GM21825 (cell line): ENCODE data around the gene PHIP.

Experiments used
- ATAC-seq: cut with Tn5 transposase; IDR thresholded peaks from one replicate; pipeline ENCODE4 v1.9.1; 2021; ENCODE audit warnings: mild to moderate bottlenecking, moderate library complexity; ENCODE audit not compliant: unreplicated experiment

Gene PHIP

GRCh38 chr6:79011940-79012339 is 66.1 kb downstream of the PHIP start:
- ATAC-seq, result no peak

GRCh38 chr6:79010422-79010821 is 67.6 kb downstream of the PHIP start:
- ATAC-seq, result no peak

DNA sequence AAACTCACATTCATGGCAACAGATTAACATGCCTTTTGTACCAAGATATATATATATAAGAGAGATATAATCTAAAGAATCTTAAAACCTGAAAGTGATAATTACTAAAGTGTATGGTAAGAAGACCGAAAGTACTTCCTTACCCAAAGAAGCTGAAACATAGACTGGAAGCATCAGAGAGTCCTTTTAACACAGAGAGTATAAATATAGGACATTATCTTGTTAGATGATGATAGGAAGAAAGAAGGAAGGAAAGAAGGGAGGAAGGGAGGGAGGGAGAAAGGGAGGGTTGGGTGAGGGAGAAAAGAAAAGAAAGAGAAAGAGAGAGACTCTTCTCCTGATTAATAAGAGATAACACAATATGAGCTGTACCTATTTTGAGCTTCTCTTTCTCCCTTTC is 68.2 kb downstream of the PHIP start:
- ATAC-seq, result no peak

DNA sequence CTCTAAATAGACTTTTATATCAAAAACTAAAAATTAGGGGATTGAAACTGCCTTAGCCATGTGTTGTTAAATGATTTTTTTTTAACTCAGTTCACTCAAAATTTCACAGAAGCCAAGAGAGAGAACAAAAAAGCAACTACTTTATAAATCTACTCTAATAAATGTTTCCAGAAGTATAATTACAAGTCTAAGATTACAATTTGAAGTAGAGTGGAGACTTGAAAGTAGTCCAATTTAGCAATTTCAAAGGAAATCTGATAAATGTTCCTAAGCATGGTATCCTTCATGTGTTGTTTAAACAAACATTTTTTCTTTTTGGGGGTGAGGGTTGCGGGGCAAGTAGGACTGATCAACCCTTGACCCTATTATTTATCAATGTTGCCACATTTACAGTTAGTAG is 72.6 kb downstream of the PHIP start:
- no peak for ATAC-seq

DNA sequence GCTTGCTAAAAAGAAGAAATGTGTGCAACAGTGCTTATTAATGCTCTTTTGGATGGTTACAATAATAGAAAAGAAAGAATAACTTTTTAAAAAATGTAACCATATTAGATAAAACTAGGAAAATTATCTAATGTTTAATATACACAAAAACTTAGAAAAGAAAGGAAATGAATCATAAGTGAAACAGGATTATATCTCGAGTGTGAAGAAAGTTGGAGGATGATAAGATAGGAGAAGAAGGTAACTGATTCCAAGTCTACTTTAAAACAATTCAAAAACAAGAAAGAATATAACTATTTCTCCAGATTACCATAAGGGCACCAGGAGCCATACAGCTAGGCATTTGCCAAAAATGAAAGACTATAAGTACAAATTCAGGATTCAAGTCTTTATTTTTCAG is 73.0 kb downstream of the PHIP start:
- ATAC-seq, result no peak

DNA sequence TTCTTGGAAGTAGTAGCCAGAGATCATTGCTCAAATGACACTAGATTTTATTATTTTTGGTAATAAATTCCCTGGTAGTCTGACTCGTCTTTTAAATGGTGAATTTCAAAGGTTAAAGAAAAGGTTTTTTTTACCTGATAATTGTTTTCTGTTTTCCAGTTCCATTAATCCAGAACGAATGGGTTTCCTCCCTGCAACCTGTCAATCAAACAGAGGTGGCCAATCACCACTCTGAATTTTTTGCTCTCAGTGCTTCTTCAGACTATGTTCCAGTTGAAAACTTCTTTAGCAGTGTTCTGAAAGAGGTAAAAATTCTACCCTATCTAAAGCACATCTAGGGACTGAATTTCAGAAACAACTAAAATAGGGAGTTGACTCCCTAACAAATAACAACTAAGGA is 73.8 kb downstream of the PHIP start:
- ATAC-seq, result no peak

GRCh38 chr6:79001415-79001814 is 76.6 kb downstream of the PHIP start:
- no peak for ATAC-seq

DNA sequence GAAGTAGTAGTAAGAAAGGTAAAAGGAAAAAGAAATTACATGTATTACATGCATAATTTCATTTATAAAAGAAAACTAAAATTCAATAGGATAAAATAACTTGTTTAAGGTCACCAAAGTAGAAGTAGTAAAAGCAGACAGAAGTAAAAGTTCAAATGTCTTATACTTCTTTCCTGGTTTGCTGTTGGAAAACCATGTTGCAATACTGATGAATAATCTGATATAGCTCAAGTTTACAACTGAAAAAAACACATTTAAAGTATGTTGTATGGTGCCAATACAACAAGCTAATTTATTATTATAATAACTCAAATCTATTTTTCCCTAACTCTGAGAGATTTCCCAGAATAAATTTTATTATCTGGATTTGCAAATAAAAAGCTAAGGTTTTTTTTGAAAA is 78.3 kb downstream of the PHIP start:
- ATAC-seq, result no peak

DNA sequence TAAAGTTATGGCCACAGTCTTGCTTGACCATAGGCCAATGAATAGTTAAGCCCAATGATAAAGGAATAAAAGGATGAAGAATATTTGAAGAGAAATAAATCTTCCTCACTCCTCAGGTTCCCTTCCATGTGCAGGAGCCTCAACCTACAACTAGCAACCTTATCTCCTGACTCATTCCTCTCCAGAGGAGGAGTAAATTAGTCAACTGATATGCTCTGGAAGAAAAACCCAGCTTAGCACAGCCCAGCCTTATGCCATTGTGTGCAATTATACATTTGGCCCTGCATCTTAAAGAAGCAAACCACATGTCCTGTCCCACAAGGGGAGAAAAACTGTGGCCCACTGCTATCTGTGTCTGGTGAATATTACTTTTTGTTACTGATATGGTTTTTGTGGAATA is 82.1 kb downstream of the PHIP start:
- ATAC-seq, result no peak

- no peak for ATAC-seq
These were observed 82.7 kb downstream of the PHIP start for GRCh38 chr6:78995346-78995745.

- ATAC-seq, result no peak
These were observed 84.1 kb downstream of the PHIP start for GRCh38 chr6:78993955-78994354.

- no peak for ATAC-seq
These were observed 88.9 kb downstream of the PHIP start for GRCh38 chr6:78989191-78989590.

- no peak for ATAC-seq
These were observed 91.9 kb downstream of the PHIP start for GRCh38 chr6:78986161-78986560.

GRCh38 chr6:78984225-78984950 is 93.7 kb downstream of the PHIP start:
- ATAC-seq, result no peak

DNA sequence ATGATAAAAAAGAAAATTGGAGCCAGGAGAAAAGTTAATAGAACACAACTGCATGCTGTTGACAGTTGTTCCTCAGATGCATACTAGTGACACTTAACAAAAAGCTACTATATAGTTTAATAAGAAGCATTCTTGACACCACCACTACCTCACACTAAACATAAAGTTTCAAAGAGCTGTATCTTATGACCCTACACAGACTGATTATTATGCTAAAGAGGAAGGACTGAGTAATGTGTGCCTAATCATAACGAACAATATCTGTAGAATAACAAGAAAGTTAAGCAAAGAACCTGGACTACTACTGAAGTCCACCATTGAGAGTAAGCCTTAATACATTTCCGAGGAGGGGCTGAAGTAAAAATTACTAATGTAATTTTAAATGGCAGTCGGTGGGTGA is 110.9 kb downstream of the PHIP start:
- no peak for ATAC-seq

GRCh38 chr6:78966542-78966941 is 111.5 kb downstream of the PHIP start:
- ATAC-seq, result no peak

- ATAC-seq, result no peak
These were observed 115.6 kb downstream of the PHIP start for GRCh38 chr6:78962448-78962847.

- no peak for ATAC-seq
These were observed 123.3 kb downstream of the PHIP start for GRCh38 chr6:78954740-78955139.

GRCh38 chr6:78953798-78954197 is 124.3 kb downstream of the PHIP start:
- no peak for ATAC-seq

- no peak for ATAC-seq
These were observed 125.7 kb downstream of the PHIP start for GRCh38 chr6:78952362-78952761.

GRCh38 chr6:78948785-78949184 is 129.3 kb downstream of the PHIP start:
- no peak for ATAC-seq

DNA sequence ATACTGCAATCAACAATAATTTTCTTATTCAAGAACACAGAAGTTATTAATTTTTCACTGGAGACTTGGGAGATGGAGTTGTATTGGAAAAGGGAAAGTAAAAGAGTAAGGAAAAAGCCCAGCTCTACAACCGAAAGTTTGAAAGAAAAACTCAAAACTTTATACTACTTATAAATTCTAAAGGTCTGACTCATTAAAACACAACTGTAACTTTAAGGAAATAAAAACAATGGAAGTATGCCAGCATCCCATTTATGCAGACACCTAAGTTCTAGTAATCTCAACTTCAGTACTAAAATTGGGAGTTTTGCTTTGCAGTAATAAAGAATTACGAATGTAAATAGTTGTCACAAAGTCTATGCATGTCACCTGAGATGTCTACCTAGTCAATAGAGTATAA is 130.1 kb downstream of the PHIP start:
- no peak for ATAC-seq

- ATAC-seq, result no peak
These were observed 130.5 kb downstream of the PHIP start for GRCh38 chr6:78947529-78947928.
